Activated CD8-positive, alpha-beta T cell treated with anti-CD3 and anti-CD28 coated beads for 36 hours (primary cell): ENCODE measurements around the gene KRT85. TPM values are rescaled to one million over a fixed set of nuclear protein-coding genes. Genes with fewer than 3 reads are reported as not detected.

Experiments used
- ATAC-seq: fragments of 200-7000 bp; cut with Tn5 transposase; one replicate; pipeline ENCODE4 v1.10.0; 2021; ENCODE audit warnings: mild to moderate bottlenecking, moderate library complexity
- CTCF ChIA-PET: fragments of 350-600 bp; sonication (Branson Sonifier 250); formaldehyde crosslinking; loops from one replicate; lab custom pipeline; 2021; ENCODE audit warnings: antibody characterized with exemption; lab: Charles Lee
- POLR2A ChIA-PET: fragments of 350-600 bp; sonication (Branson Sonifier 250); formaldehyde crosslinking; loops from one replicate; lab custom pipeline; 2021; ENCODE audit warnings: antibody characterized with exemption; lab: Charles Lee
- DNase-seq: peaks from one replicate; pipeline ENCODE4 v3.0.0-alpha.2; 2020
- H3K27ac Mint-ChIP-seq: one replicate; pipeline ENCODE4 v1.8.0; 2021; ENCODE audit warnings: mild to moderate bottlenecking, mixed read lengths
- H3K27me3 Mint-ChIP-seq: one replicate; pipeline ENCODE4 v1.8.0; 2021; ENCODE audit warnings: mixed read lengths
- H3K36me3 Mint-ChIP-seq: one replicate; pipeline ENCODE4 v1.8.0; 2021; ENCODE audit warnings: low read depth, mixed read lengths
- H3K4me1 Mint-ChIP-seq: one replicate; pipeline ENCODE4 v1.8.0; 2021; ENCODE audit warnings: low read depth, mixed read lengths
- H3K4me3 Mint-ChIP-seq: one replicate; pipeline ENCODE4 v1.8.0; 2021; ENCODE audit warnings: mild to moderate bottlenecking, moderate library complexity, mixed read lengths
- H3K9me3 Mint-ChIP-seq: one replicate; pipeline ENCODE4 v1.8.0; 2021; ENCODE audit warnings: mixed read lengths
- intact Hi-C: fragments of 100-400 bp; cut with micrococcal nuclease; formaldehyde crosslinking; loops from one replicate; pipeline ENCODE4 v1.10.0; 2022
- total RNA-seq, 2 experiments: library from RNA; stranded (reverse); gene quantifications; one replicate each; pipeline ENCODE4 v1.2.3, GENCODE V29; 2021
- TF ChIP-seq, protein P1 (sequence below): fragments of 200-600 bp; IDR thresholded peaks from one replicate; pipeline ENCODE4 v1.8.0; 2022; ENCODE audit warnings: antibody characterized with exemption, mild to moderate bottlenecking

KRT85 gene
- total RNA-seq, 2 experiments from 2014 or later, result not detected

- Mint-ChIP-seq H3K36me3 (no peaks in the 10 kb centered on the region), H3K4me1 (no peaks in the 10 kb centered on the region), H3K27me3 (no peaks in the 10 kb centered on the region), H3K9me3 (no peaks in the 10 kb centered on the region), H3K27ac (no peak overlapping the region), H3K4me3 (no peak overlapping the region)
- CTCF ChIA-PET, result interaction anchor here (1.0 to 1.4 kb wide), 2 partner anchors 18 to 29 kb away, joined by 3 to 7 read pairs; no protein-coding TSS in a partner anchor
- TF ChIP-seq, protein P1, sequence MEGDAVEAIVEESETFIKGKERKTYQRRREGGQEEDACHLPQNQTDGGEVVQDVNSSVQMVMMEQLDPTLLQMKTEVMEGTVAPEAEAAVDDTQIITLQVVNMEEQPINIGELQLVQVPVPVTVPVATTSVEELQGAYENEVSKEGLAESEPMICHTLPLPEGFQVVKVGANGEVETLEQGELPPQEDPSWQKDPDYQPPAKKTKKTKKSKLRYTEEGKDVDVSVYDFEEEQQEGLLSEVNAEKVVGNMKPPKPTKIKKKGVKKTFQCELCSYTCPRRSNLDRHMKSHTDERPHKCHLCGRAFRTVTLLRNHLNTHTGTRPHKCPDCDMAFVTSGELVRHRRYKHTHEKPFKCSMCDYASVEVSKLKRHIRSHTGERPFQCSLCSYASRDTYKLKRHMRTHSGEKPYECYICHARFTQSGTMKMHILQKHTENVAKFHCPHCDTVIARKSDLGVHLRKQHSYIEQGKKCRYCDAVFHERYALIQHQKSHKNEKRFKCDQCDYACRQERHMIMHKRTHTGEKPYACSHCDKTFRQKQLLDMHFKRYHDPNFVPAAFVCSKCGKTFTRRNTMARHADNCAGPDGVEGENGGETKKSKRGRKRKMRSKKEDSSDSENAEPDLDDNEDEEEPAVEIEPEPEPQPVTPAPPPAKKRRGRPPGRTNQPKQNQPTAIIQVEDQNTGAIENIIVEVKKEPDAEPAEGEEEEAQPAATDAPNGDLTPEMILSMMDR, result peak; percentile 42
- DNase-seq (peak; percentile 23), ATAC-seq (no peak)
- intact Hi-C loops, result no loop called here
- POLR2A ChIA-PET, result no interaction called here
Measured at GRCh38 chr12:52390739-52391617, 23.7 kb upstream of the KRT85 start.

GRCh38 chr12:52389313-52390207, 22.3 kb upstream of the KRT85 start:
- Mint-ChIP-seq H3K4me1 (no peaks in the 10 kb centered on the region), H3K4me3 (no peak overlapping the region), H3K27ac (no peak overlapping the region), H3K36me3 (no peaks in the 10 kb centered on the region), H3K9me3 (no peaks in the 10 kb centered on the region), H3K27me3 (no peaks in the 10 kb centered on the region)
- DNase-seq, result no peak
- ChIA-PET POLR2A (no interaction called here), CTCF (interaction anchor here (1.4 kb wide), 1 partner anchor 17 kb away, joined by 3 read pairs; no protein-coding TSS in a partner anchor)
- no peak for ATAC-seq
- TF ChIP-seq, protein P1, result no peak
- intact Hi-C loops, result loop anchor here (10.0 kb wide), 1 partner anchor 585 kb away; no protein-coding TSS in a partner anchor

DNA sequence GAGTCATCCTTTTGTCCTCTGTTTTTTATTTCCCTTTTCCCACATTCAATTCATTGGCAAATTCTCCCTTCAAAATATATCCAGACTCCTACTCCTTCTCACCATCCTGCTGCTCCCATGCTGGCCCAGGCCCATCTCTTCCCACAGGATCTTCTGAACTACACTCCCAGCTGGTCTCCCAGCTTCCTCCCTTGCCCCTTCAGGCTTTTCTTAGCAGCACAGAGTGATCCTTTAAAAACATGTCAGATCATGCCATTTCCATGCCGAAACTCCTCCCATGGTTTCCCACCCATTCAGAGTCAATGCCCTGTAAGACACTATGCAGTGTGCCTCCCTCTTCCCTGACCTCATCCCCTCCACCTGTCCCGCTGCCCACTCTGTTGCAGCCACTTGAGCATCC, 20.6 kb upstream of the KRT85 start:
- CTCF ChIA-PET, result interaction anchor here (1.3 kb wide), 1 partner anchor 483 kb away, joined by 3 read pairs; no protein-coding TSS in a partner anchor
- POLR2A ChIA-PET, result interaction anchor here (0.6 kb wide), 1 partner anchor 36 kb away, joined by 3 read pairs; no protein-coding TSS in a partner anchor
- no peaks in the 10 kb centered on the region for H3K27me3 Mint-ChIP-seq
- H3K27ac Mint-ChIP-seq, result no peak overlapping the region
- H3K9me3 Mint-ChIP-seq, result no peaks in the 10 kb centered on the region
- H3K4me3 Mint-ChIP-seq, result no peak overlapping the region
- no peak for DNase-seq
- no peak for ATAC-seq
- intact Hi-C loops, result loop anchor here (10.0 kb wide), 1 partner anchor 587 kb away; no protein-coding TSS in a partner anchor
- peaks cover 7% of the 10 kb centered on the region for H3K4me1 Mint-ChIP-seq
- TF ChIP-seq, protein P1, result no peak
- H3K36me3 Mint-ChIP-seq, result no peaks in the 10 kb centered on the region

DNA sequence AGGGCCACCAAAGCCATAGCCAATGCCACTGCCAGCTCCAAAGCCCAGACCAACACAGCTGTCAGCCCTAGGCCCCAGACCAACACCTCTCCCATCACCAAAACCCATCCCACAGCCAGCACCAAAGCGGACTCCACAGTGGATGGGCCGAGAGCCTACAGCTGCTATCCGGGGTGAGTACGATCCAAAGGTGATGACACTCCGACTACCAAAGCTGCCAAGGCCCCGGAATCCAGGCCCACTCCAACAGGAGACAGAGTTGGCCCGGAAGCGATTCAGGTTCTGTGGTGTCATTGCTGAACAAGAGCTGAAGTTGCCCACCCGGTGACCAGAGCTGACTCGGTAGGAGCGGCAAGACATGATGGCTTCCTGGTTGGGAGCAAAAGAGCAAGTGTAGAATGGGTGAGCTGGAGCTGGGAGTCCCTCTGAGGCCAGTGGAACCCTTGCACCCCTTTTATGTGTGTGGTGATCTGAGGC, 18.0 kb upstream of the KRT85 start, which contains the start of gene KRT84:
TSS of gene KRT84 (minus strand) at position 427 of the 477 bp plus-strand sequence. CDS start at position 360, 67 bp downstream.
- TF ChIP-seq, protein P1, result no peak
- Mint-ChIP-seq H3K4me3 (no peak within 1 kb of the TSS), H3K4me1 (peaks cover 13% of the 10 kb centered on the region), H3K9me3 (no peaks in the 10 kb centered on the region), H3K36me3 (no peaks in the 10 kb centered on the region), H3K27me3 (no peaks in the 10 kb centered on the region), H3K27ac (no peak within 1 kb of the TSS)
- no peak for ATAC-seq
- DNase-seq, result no peak
- ChIA-PET CTCF (interaction anchor here (1.0 to 2.0 kb wide), 4 partner anchors 12 to 230 kb away, joined by 3 to 6 read pairs (median 4); no protein-coding TSS in a partner anchor), POLR2A (no interaction called here)
- intact Hi-C loops, result loop anchor here (10.0 kb wide), 1 partner anchor 590 kb away; no protein-coding TSS in a partner anchor
